ENCODE data around the gene CHST11. TPM values are rescaled to one million over a fixed set of nuclear protein-coding genes. Genes with fewer than 3 reads are reported as not detected.

The CHST11 gene
- total and polyA plus RNA-seq, 2 of the 4 experiments (the other 2 are of a cell fraction) = 1.4 to 2.7 TPM

- Histone ChIP-seq H3K9me3 (ENCODE audit: control insufficient read depth, insufficient read depth, low read length) (no peaks in the 10 kb centered on the region), H3K4me2 (ENCODE audit: low read depth, low read length) (no peak overlapping the region), H2AFZ (replicated peaks; ENCODE audit: low read length, poor library complexity) (no peak overlapping the region), H4K20me1 (ENCODE audit: insufficient read depth, low read length) (no peaks in the 10 kb centered on the region), H3K4ac (ENCODE audit: low read depth, low read length) (peak overlapping the region; percentile 59; the same call in 1 of the 2 replicates), H4K5ac (ENCODE audit: low read depth, low read length) (no peak overlapping the region), H3K14ac (replicated peaks; ENCODE audit: low read depth, low read length) (no peak overlapping the region), H2BK15ac (ENCODE audit: low read depth, low read length) (no peak overlapping the region), H2BK120ac (ENCODE audit: low read depth, low read length) (peak overlapping the region; percentile 73; the same call in 1 of the 2 replicates), H4K8ac (ENCODE audit: low read depth in 2 of 2, low read length in 2 of 2) (no peak overlapping the region; a peak in 1 of 4 replicates), H3K23ac (ENCODE audit: low read depth, low read length) (no peak overlapping the region), H3K18ac (ENCODE audit: low read depth, low read length) (no peak overlapping the region), H3K4me1 (ENCODE audit: control insufficient read depth, insufficient read depth, low read length) (peaks cover 2% of the 10 kb centered on the region; the same call in 1 of the 2 replicates), H3K27me3 (ENCODE audit: control insufficient read depth, insufficient read depth, low read length) (no peaks in the 10 kb centered on the region), H4K91ac (ENCODE audit: insufficient read depth, low read depth, low read length) (no peak overlapping the region), H2BK5ac (ENCODE audit: low read depth, low read length, poor library complexity, severe bottlenecking) (no peak overlapping the region), H3K9ac (ENCODE audit: low read depth, low read length) (no peak overlapping the region), H3K27ac (ENCODE audit: insufficient read depth, low read length) (no peak overlapping the region), H3K56ac (ENCODE audit: extremely low read depth, insufficient read depth, low read length) (no peak overlapping the region), H3K4me3 (ENCODE audit: insufficient read depth, low read depth, low read length) (no peak overlapping the region), H3K9me1 (ENCODE audit: insufficient read depth, low read length) (peaks cover 7% of the 10 kb centered on the region), H2AK5ac (ENCODE audit: low read depth, low read length) (peak overlapping the region; percentile 9), H3K36me3 (ENCODE audit: control insufficient read depth, insufficient read depth, low read length) (no peaks in the 10 kb centered on the region), H3K79me1 (ENCODE audit: low read depth in 1 of 2, low read length in 2 of 2) (no peaks in the 10 kb centered on the region), H2BK20ac (ENCODE audit: low read depth, low read length) (peak overlapping the region; percentile 8; the same call in 1 of the 2 replicates), H2AK9ac (replicated peaks; ENCODE audit: low read depth, low read length, poor library complexity) (no peak overlapping the region)
- no peak for ATAC-seq (ENCODE audit: low read depth)
- BruUV-seq (replicated peaks) = no TSS peak
- intact Hi-C loops (cut with micrococcal nuclease) (no loop called here), in situ Hi-C loops (cut with MboI; ENCODE audit: low sequenced_read_pairs) (no loop called here), dilution Hi-C loops (cut with HindIII; ENCODE audit: low sequenced_read_pairs, unreplicated experiment) (no loop called here)
- TF ChIP-seq BHLHE40 (IDR thresholded peaks at IDR 0.05; ENCODE audit: low read depth, low read length) (no peak), FOS (IDR thresholded peaks at IDR 0.05; ENCODE audit: low read depth, low read length) (no peak), CEBPB (IDR thresholded peaks at IDR 0.05; ENCODE audit: low read depth, low read length) (no peak), CTCF (conservative IDR thresholded peaks at IDR 0.05; ENCODE audit: low read depth, low read length) (no peak), USF2 (IDR thresholded peaks at IDR 0.05; ENCODE audit: low read depth, low read length) (no peak), RFX5 (IDR thresholded peaks at IDR 0.05; ENCODE audit: low read depth, low read length) (no peak), MXI1 (IDR thresholded peaks at IDR 0.05; ENCODE audit: borderline replicate concordance, low read depth, low read length) (no peak)
- ChIA-PET CTCF (interaction anchor here (0.6 to 1.1 kb wide), 2 partner anchors 14 to 15 kb away, joined by 3 to 4 read pairs; no protein-coding TSS in a partner anchor), POLR2A (ENCODE audit: unreplicated experiment) (interaction anchor here (0.6 kb wide), 1 partner anchor 9 kb away, joined by 3 read pairs; no protein-coding TSS in a partner anchor)
- no peak for DNase-seq
- WGBS, 2 experiments (ENCODE audit: extremely low coverage in 2 of 2, insufficient read length in 1 of 2) = no CpG with 5 or more reads among the region's 5 CpGs
Observed at GRCh38 chr12:104588921-104589590, 132.3 kb downstream of the CHST11 start.
